GM19468 (cell line): ENCODE data around the gene FKBP7.
"Not testable (repeated sequence)": the region's sequence is repeated elsewhere in the genome, so short reads cannot be mapped to it uniquely, and the experiment has no call there.

Source experiments
- ATAC-seq: cut with Tn5 transposase; IDR thresholded peaks from one replicate; pipeline ENCODE4 v1.9.1; 2021; ENCODE audit warnings: mild to moderate bottlenecking, moderate library complexity, moderate number of reproducible peaks; ENCODE audit not compliant: unreplicated experiment; ENCODE audit errors: extremely low read depth

The FKBP7 gene

DNA sequence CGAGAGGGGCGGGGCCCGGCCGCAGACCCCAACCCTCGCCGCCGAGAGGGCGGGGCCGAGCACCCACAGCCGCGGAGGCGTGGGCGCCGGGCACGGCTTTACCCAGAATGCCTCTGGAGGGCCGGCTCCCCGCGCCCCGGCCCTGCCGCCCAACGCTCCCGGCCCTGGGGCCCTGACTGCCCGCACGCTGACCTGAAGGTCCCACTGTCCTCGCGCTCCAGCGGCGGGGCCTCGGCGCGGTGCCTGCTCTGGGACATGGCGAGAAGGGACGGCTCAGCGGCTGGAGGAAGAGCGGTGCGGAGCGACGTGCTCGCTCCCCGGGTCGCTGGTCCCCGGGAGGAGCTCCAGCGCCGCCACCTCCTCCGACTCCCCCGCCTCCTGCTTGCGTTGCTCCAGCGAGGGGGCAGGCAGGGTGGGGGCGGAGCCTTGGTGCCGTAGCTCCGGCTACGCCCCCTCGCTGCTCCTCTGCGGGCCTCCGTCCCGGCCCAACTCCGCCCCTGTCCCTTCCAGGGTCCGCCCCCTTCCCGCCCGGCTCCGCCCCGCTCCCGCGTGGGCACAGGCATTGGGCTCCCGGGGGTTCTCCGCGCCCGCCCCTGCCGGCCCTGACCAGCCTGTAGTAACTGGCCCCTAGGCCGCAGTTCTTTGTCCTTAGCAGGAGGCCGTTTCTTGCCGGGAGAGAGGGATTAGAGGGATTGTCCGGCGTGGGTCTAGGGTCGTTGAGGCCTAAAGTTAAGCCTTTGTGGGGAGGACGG is 27.4 kb downstream of the FKBP7 start, which contains the start of the genes PJVK and PRKRA:
Gene PJVK (plus strand): TSS at position 605 of the 752 bp plus-strand sequence. CDS start 2,032 bp downstream, outside the sequence.
Gene PRKRA (minus strand): TSS at position 402 of the 752 bp plus-strand sequence. CDS start 145 bp downstream, at position 257.
- ATAC-seq: peak; percentile 75

DNA sequence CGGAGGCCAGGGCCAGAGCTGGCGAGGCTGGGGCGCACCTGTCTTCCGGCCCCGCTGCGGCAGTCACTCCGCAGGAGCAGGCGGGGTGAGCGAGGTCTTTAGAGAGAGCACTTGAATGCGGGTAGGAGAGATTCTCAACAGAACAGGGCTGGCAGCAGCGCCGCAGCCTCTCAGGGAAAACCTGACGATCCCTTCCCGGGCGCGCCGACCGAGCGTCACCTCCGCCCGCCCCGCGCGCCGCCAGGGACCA is 28.0 kb downstream of the FKBP7 start:
- peak; percentile 36 for ATAC-seq

DNA sequence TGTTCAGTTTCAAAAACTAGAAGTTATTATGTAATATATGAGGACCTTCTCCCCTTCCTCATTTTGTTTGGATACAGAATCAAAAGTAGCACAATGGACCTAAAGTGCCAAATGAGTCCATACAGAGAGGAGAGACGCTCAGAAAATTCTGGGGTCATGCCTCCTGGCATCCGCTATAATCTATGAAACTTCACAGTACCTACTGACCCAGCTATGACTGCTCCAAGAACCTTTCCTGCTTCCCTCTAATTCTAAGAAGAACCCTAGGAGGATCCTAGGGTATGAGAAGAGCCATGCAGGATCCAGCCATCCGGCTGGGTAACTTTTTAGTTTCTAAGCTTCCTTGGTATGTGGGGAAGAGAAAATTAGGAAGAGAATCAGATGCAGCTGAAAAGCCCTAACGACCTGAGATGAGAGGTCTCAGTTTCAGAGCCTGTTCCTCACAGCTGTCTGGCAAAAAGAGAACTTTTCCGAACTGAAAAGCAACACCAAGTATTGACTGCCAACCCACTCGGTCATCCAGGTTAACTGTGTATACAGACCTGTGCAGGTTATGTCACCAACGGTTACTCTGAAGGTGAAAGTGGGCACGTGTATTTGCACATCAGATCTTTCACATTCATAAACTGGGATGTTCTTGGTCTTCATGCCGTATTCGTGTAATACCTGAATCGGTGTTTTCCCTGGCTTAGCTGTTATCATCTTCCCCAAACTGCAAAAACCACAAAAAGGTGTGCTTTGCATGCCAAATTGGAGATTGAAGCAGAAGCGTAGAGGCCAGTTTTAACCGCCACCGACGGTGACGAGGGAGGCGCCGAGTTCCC is 28.5 kb downstream of the FKBP7 start:
- ATAC-seq: no peak

DNA sequence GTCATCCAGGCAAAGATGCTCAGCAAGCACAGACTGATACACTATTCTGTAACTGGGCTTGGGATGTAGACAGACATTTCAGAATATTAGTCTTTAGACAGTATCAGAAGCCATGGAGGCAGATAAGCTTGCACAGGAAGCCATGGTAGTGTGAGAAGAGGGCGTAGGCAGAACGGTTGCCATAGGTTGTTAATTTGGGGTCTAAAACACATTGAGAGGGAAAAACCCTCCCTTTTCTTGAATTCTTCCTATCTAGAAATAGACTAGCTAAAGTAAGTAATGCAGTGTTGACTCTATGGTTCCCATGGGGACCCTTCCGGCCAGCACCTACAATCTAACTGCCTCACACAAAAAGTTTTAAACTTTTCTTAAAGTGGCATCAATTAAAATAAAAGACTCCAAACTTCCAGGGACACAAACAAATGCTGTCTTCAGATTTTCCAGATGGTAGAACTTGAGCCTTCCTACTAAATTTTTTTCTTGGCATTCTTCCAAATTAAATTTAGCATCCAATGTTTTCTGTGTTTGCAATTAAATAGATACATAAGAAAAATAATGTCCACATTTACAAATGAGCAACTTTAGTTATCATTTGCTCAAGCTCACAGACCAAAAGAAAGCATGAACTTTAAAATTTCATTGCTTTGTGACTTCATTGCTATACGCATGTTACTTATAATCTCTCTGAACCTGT is 29.3 kb downstream of the FKBP7 start:
- no peak for ATAC-seq

DNA sequence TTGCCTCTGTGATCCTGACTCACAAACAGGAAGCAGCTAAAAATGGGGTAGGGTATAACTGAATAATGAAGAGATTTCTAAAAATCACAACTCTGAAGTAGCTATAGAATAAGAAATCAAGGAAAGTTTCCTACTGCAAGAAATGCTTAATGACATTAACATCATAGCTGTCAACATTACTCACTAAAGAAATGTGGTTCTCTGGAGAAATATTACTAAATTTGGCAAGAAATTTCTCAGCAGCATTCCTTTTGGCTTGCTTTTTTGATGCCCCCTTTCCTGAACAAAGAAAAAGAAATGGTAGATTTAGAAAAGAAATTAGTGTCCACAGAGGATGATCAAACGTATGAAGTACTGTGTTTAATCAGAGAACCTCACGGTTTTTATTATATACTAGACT is 37.0 kb downstream of the FKBP7 start:
- no peak for ATAC-seq

DNA sequence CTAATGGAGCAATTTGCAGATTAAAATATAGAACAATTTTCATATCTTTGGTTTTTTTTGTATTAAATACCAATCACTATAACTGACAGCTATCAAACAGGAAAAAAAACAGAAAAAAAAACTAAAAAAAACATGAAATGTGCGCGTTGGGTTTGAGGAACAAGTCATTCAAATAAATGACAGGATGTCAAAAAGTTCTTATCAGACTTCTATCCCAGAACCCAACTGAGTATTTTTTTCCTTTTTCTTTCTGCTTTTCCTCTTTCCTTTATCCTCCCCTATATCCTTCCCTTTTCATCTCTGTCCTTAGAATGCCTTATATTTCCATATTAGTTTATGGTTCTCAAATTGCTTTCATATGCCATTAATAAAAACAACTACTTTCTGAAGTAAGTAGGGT is 41.7 kb downstream of the FKBP7 start:
- ATAC-seq: no peak

DNA sequence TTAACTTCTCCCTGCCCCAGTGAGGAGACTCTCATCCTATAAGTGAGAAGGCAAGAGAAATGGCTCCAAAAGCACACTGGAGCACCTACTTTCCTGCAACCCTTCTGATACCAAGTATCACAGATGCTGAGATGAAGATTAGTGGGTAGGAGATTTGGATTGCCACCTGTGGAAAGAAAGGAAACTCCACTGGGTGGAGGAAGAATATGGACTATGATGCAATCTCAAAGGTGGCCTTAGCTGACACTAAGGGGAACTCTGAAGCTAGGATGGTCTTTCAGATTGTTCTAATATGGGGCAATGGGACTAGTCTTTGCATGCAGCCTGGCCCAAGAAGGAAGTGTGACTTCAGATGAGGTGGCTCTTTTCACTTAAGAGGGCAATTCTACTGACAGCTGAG is 49.1 kb downstream of the FKBP7 start:
- no peak for ATAC-seq

DNA sequence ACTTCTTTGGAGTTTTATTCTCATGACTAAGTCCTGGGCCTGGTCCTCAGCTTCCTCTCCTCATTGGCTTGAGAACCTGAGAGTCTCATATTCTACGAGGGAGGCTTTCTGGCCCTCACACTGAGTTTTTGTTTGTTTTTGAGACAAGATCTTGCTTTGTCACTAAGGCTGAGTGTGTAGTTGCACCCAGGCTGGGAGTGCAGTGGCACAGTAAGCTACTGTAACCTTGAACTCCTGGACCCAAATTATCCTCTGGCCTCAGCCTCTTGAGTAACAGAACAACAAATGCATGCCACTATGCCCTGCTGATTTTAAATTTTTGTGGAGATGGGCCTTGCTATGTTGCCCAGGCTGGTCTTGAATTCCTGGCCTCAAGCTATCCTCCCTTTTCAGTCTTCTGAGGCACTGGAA is 50.0 kb downstream of the FKBP7 start:
- no peak for ATAC-seq

DNA sequence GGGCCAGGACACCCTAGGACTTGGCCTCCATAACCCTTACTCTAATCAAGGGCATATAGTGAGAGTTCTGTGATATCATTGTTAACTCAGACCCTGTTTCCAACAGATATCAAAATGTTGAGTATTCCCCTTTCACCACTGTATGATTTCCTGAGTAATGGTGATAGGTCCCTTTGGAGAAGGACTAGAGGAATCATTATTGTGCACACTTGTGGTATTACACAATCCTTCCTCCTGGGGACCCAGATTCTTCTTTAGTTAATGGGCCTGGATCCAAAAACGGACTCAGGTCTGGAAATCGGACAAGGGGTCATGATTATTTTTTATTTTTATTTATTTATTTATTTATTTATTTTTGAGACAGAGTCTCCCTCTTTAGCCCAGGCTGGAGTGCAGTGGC is 50.9 kb downstream of the FKBP7 start:
- ATAC-seq: no peak

DNA sequence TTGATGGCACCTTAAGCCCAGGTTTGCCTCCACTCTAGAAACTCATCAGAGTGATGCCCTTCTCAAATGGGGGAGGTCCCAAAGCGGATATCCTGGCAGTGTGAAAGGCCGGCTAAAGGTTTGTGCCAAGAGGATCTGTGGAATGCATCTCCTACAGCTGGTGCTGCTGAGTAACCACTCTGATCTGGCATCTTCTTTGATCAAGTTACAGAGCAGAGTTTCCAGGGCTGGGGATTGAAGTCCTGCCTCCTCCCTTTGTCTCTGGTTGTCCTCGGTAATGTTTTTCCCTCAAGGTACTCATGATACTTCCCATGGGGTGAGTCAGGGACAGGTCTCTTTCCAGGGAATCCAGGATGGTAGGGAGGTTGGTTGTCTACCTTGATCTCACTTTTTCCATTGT is 52.0 kb downstream of the FKBP7 start:
- no peak for ATAC-seq

DNA sequence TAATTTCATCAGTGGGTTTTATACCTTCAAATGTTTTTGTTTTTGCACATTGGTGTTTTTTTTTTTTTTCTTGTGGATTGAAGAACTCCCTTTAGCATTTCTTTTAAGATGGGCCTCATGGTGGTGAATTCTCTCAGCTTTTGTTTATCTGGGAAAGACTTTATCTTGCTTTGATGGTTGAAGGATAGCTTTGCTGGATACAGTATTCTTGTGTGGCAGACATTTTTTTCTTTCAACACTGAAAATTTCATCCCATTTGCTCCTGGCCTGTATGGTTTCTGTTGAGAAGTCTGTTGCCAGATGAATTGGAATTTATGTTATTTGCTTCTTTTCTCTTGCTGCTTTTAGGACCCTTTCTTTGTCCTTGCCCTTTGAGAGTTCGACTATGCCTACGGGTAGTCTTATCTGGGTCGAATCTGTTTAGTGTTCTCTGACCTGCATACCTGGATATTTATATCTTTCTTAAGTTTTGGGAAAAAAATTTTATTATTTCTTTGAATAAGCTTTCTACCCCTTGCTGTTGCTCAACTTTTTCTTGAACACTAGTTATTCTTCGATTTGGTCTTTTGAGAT is 53.1 kb downstream of the FKBP7 start:
- ATAC-seq: no peak

DNA sequence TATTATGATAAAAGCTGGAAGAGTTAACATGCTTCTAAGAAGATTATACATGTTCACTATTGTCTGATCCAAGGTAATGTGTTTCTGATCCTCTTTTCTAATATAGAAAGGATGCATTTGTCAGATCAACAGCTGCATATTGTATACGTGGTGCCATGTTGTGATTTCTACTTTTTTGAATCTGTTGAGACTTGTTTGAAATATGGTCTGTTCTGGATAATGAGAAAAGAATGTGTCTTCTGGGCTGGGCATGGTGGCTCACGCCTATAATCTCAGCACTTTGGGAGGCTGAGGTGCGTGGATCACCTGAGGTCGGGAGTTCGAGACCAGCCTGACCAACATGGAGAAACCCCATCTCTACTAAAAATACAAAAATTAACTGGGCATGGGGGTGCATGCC is 54.7 kb downstream of the FKBP7 start:
- ATAC-seq: not testable (repeated sequence)

DNA sequence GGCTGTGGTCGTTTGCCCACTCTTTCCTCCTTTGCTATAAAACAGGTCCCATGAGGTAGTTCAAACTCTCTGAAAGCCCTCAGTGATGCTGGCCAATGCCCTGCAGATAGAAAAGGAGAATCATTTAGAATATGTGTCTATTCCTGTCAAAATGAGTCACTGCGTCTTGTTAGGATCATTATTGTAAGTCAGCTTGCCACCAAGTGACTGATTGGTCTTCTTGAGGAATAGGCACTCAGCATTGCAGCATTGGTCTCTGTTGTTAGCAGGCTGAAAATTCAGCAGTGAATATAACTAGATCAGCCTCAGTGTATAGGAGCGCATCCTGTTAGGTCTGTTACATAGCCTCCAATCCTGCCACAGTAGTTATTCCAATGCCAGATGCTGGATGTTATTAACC is 56.3 kb downstream of the FKBP7 start:
- no peak for ATAC-seq

DNA sequence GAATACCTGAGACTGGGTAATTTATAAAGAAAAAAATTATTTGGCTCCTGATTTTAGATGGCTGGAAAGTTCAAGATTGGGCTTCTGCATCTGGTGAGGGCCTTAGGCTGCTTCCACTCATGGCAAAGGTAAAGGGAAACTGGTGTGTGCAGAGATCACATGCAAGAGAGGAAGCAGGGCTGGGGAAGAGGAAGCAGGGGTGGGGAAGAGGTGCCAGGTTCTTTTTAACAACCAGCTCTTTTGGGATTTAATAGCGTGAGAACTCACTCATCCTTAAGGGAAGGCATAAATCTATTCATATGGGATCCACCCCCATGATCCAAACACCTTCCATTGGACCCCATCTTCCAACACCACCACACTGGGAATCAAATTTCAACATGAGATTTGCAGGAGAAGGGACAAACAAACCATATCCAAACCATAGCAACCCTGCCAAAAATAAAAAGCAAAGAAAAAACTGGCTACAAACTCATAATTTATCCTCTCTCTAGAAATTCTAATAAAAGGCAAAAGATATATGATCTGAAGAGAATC is 57.9 kb downstream of the FKBP7 start:
- ATAC-seq: no peak

DNA sequence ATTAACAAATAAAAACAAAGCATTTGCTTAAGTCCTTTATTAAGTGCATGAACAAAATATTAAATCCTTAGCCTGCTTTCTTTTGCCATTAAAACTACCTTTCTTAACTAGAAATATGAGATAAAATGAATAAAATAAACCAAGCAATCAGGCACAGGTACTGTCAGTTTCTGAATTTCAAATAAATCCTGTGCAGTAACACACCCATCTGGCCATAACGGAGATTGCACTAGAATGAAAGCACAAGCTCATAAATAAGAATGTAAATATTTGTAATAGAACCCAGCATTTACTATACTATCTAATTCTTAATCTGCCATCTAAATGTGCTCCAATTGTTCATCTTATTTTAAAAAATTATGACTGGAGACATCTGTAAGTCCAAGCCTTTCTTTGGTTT is 59.3 kb downstream of the FKBP7 start:
- ATAC-seq: no peak

DNA sequence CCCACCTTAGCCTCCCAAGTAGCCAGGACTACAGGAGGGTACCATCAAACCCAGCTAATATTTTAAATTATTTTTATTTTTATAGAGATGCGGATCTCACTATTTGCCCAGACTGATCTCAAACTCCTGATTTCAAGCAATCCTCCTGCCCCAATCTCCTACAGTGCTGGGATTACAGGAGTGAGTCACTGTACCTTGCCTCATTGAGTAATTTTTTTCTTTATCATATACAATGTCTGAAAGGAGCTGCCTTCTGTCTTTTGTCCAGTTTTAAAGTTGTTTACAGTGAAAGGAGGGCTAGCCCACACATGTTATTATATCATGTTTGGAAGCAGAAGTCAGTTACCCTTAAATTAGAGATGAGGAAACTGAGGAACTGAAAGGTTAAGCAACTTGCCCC is 60.0 kb downstream of the FKBP7 start:
- ATAC-seq: no peak

DNA sequence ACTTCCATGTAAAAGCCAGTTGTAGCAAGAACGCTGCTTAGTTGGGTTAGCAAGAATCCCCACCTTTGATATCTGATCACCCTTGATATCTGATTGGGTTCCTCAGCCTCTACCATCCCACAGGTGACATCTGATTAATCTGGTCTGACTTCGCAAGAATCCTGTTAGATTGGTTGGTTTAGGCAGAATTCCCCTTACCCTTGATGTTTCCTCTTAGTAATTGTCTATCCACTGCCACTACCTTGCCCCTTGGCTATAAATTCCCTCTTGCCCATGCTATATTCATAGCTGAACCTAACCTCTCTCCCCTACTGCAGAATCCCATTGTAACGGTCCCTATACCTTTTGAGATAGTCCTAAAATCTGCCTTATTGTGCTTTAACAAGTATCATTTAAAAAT is 60.5 kb downstream of the FKBP7 start:
- no peak for ATAC-seq

DNA sequence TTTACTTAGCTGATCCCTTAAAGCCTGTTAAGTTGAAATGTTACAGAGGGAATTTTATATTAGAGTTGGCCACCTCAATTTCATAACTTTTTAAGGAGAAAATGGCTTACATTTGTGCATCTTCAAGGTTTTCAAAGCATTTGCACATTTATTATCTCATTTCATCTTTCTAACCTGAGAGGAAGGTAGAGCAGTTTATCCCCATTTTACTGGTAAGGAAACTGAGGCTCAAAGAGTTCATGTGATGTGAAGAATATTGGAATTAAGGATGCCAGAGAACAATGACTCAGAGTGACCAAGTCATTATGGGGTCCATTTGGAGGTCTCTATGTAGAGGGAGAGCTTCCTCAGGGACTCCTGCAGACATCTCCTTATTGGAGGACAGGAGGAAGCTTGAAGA is 62.4 kb downstream of the FKBP7 start:
- ATAC-seq: no peak

DNA sequence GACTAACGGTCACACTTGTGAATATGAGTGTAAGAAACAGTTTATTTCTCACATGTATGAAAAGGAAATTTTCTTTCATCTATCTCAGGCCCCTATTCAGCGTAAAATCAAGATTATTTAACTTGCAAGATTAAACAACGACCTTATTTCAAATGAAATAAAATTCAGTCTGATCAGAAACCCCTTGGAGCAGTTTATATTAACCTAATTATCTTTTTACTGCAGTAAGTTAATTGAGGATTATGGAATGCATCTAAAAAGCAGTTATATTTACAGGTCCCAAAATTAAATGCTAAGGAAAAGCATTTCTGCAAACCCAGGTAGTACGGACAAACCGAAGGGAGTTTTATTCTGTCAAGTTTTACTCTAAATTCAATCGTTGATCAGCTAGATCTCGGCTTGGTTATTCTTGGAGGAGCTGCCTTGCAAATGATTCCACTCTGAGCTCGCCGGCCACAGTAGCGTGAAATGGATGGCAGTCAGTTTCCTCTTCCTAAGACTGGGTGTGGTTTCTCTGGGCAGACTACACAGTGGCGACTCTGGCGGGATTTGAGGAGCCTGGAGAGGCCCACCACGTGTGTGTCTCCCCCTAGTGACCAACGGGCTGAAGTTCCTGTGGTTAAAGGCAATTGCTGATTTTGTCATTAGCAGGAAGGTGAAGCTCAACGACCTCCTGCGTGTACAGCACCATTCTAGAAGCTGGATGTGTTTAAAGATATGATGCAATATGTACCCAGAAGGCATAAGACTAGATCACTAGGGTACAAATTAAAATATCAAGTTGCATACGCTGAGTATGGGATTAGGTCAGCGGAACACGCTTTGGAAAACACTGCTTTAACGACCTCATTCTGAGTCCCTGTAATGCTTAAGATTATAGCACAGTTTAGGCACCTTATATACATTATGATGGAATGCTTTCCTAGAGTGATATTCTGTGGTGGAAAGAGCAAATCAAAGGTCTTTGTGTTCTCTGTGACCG is 63.8 kb downstream of the FKBP7 start:
- peak; percentile 87 for ATAC-seq
